GM21515 (cell line): ENCODE data around the gene SUSD6.
"Not testable (repeated sequence)": the region's sequence is repeated elsewhere in the genome, so short reads cannot be mapped to it uniquely, and the experiment has no call there.

Experiments used
- ATAC-seq: cut with Tn5 transposase; IDR thresholded peaks from one replicate; pipeline ENCODE4 v1.9.1; 2021; ENCODE audit not compliant: unreplicated experiment

The SUSD6 gene

DNA sequence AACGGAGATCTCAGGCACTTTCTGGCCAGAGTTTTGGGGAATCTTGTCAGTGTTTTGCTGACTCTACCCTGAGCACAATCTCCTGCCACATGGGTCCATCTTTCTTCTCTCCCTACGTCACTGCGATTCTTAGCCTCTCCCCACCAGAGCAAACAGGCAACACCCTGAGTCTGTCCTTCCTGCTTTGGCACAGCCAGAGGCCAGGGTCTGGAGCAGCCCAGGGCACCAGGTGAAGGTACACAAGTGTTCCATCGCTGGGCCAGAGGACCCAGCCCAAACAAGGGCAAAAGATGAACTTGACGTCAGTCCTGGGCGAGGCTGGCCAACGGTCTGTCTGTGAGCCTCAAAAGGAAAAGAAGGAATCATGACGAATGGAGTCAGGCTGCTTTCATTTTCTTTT lies 24.0 kb upstream of the SUSD6 start:
- no peak for ATAC-seq

DNA sequence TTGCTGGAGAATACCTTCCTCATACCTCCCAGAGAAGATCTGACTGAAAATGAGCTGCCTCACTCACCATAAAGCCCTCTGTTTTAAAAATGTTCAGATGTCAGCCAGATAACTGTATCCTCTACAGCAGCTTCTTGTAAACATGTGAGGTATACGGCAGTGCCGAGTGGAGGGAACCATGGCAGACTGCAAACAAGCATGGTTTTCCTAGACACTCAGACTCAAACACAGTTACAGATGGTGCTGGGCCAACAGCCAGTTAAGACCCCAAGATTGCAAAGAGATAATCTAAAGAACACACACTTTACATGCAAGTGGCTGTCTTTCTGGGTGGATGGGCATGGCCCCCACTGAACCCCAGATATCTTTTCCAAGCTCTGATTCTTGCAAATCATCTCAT lies 20.1 kb upstream of the SUSD6 start:
- no peak for ATAC-seq

DNA sequence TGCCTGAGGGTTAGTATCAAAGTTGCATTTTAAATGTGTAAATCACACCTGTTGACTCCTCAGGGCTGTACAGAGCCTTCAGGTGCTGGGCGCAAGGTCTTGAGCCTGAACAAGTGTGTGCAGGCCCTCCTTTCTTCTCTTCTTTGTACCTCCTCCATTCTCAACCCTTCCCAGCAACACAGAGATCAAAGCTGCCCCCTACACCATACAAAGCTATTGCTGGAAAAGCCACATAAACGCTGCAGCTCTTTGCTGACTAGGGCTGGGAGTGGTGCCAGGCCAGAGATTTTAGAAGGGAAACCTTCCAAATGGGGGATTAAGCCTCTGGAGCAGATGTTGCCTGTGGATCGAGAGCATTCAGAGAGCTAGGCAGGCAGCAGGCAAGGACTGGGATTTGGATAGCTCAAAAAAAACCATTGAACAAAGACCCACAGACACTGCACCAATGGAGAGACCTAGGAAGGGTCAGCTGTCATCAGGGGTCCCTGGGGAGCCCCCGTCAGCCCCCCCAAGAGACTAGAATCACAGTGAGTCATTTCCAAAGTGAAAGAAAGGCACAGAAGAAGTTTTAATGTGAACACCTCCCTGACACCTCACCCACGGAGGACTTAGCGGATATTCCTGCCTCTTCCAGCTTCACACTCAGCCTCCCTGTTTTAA lies 18.2 kb upstream of the SUSD6 start:
- ATAC-seq: no peak

GRCh38 chr14:69594846-69595245 lies 16.6 kb upstream of the SUSD6 start:
- no peak for ATAC-seq

DNA sequence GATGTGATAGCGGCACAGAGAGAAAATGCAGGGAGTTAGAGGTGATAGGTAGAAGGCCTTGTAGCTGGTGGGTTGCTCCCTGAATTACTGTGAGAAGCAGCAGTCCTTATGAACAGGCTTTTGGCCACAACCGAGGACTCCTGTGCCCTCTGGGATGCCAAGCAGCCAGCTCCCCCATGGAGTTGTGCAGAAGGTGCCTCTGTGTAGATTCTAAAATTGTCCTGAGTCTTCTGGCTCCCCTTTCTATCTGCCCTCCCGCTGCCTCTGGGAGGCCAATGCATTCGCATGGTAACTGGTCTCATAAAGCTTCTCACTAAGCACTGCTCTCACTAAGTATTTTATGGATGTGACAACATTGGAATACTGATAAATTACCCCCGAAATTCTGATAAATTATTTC lies 16.1 kb upstream of the SUSD6 start:
- no peak for ATAC-seq

DNA sequence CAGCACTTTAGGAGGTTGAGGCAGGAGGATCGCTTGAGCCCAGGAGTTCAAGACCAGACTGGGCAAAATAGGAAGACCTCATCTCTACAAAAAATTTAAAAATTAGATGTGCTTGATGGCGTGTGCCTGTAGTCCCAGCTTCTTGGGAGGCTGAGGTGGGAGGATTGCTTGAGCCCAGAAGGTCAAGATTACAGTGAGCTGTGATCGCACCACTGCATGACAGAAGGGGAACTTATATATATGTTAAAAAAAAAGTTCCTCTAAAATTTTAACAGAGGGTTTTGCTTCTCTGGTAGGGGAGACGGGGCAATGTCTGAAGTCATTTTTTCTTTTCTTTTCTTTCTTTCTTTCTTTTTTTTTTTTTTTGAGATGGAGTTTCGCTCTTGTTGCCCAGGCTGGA lies 12.0 kb upstream of the SUSD6 start:
- not testable (repeated sequence) for ATAC-seq

DNA sequence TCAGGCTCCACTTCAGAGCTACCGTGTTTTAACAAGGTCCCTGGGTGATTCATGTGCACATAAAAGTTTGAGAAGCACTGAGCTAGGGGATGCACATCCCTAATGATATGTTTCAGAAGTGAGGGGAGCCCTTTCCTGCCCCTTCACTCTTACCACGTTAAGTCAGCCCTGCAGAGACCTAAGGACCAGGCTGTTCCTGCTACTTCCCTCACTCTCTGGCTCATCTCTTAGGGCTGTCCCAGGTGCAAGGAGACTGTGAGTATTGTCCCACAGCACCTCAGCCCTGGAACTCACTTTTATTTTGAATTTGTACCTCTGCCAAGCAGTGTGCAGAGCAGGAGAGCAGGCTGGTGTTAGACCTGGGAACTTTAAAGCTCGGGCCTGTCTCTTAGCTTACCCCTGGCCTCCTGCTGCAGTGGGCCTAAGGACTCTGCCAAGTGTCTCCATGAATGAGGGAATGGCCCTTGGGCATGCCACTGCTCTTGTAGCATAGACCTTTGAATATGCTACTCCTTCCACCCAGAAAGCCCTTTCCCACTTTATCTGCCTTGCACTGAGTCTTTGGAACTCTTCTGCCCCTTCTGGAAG lies 11.0 kb upstream of the SUSD6 start:
- no peak for ATAC-seq

- ATAC-seq: no peak
These were observed 5.7 kb upstream of the SUSD6 start for GRCh38 chr14:69605738-69606137.

DNA sequence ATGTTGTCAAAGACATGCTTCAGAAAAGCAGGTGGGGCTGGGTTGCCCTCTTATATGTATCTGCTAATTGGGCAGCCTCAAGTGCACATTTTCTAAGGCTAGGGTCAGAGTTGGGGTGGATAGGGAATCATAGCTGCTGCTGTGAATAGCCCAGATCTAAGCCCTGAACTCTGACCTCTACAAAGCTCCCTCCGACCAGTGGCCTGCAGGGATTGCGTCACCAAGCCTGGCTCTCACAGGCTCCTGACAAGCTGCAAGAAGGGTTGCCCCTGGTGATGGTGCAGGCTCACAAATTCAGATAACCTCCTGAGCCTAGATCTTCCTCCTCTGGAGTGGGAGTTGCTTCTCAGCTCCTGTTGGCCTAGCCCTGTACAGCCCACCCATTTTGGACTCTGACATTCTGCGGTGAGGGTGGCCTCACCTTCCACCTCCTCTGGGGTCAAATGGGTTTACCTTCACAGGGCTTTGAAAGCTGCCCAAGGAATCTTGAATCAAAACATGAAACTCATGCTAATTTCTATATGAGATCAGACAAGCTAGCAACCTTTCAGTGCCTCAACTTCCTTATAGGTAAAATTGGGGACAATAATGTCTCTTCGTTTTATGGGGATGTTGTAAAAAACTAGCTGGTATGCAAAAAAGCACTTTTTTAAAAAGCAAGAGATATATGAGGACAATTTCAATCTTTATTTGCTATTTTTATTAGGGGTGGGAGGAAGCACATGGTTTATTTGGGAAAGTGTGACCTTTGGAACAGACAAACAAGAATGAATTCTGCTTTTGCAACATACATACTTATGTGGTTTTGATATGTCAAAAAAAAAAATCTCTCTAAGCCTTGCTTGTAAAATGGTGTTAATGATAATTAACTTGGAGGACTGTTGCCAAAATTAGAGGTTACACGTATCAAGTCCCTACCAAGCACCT lies 4.9 kb upstream of the SUSD6 start:
- ATAC-seq: no peak

DNA sequence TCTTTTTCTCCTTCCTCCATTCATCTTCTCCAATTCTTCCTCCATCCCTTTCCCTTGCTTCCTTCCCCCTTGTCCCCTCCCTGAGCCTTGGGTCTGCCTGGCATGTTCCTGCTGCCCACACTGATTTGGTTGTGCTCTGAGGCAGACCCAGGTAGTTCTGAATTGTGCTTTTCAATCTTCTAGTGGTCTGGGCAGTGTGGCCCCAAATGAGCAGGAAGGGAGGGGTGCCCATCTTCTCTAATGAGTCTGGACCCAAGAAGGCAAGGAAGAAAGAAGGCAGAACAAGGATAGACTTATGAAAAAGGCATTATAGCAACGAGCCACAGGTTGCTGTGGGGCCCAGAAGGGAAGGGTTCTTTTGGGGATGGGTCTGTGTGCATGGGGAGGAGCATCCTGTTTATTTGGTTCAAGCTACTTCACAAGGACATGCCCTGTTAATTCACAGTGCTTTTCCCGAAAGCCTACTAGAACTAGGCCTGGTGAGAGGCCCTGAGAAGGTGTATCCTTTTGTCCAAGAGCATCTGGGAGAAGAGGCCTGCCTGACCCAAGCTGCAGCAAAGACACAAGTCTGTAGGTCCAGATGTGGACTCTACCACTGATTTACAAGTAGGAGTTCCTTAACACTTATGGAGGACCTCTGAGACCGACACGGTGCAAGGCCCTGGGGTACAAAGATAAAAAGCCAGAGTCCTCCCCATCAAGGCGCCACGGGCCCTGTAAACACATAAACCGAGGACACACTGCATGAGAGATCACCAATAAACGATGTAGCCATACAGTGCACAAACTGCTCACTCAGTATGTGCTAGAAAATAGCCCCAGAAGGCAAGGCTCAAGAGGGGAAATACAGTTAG lies 1.1 kb upstream of the SUSD6 start:
- no peak for ATAC-seq

DNA sequence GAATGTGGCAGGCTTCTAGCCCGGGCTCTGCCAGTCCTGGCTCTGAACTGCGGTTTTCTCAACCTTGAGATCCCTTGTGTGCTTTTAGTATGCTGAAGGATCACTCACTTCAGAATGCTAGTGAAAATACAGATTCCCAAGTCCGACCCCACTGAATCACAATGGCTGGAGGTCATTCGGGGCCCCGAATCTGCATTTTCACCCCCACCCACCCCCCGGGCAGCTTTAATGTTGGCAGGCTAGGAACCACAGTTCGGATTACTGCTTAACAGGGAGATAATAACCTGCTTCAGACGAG lies 573 bp upstream of the SUSD6 start:
- ATAC-seq: no peak

GRCh38 chr14:69612014-69612782 lies 802 bp downstream of the SUSD6 start:
- peak; percentile 4 for ATAC-seq

DNA sequence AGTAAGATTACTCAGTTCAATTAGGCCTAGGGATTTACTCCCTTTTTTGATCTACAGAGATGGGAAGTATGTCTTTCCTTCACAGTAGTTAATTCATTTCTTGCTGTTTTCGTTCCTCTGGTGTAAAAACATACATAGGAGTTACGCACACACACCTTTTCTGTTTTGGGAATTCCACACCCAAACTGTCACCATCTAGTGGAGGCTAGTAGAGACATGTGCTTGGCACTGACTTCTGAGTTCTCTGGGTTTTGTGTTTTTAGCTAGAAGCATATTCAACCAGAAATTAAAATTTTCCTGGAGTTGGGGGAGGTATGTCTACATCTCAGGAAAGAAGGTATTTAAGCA lies 1.4 kb downstream of the SUSD6 start:
- ATAC-seq: no peak

- no peak for ATAC-seq
These were observed 2.1 kb downstream of the SUSD6 start for GRCh38 chr14:69613312-69614073.

DNA sequence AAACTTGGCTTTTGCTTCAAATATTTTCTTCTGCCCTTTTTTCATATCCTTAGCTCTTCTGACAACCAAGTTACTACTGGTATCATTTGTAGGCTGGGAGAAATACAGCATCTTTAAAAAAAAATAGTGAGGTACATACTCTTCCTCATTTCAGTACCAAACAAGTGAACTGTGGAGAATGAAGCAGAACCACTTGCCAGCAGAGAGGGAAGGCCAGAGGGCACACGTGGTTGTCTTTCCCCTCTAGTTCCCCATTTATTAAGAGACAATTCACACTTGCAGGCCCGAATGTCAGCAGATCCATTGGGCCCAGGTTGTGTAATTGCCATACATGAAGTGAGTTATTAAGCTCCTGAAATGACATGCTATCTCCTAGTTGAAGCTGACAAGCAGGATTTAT lies 3.2 kb downstream of the SUSD6 start:
- ATAC-seq: no peak

GRCh38 chr14:69615121-69615495 lies 3.7 kb downstream of the SUSD6 start:
- ATAC-seq: peak; percentile 2

GRCh38 chr14:69615496-69616407 lies 4.4 kb downstream of the SUSD6 start:
- peak; percentile 52 for ATAC-seq

- ATAC-seq: no peak
These were observed 5.0 kb downstream of the SUSD6 start for GRCh38 chr14:69616408-69616773.

GRCh38 chr14:69617796-69618195 lies 6.4 kb downstream of the SUSD6 start:
- ATAC-seq: no peak
